GM11168 (cell line): ENCODE data around the gene RTN4R.

Experiments used
- in situ Hi-C: fragments of 300-500 bp; cut with MboI; formaldehyde crosslinking; loops from one replicate; pipeline ENCODE4 v1.12.0; 2022; ENCODE audit warnings: low sequenced_read_pairs; ENCODE audit not compliant: unreplicated experiment

Gene RTN4R

DNA sequence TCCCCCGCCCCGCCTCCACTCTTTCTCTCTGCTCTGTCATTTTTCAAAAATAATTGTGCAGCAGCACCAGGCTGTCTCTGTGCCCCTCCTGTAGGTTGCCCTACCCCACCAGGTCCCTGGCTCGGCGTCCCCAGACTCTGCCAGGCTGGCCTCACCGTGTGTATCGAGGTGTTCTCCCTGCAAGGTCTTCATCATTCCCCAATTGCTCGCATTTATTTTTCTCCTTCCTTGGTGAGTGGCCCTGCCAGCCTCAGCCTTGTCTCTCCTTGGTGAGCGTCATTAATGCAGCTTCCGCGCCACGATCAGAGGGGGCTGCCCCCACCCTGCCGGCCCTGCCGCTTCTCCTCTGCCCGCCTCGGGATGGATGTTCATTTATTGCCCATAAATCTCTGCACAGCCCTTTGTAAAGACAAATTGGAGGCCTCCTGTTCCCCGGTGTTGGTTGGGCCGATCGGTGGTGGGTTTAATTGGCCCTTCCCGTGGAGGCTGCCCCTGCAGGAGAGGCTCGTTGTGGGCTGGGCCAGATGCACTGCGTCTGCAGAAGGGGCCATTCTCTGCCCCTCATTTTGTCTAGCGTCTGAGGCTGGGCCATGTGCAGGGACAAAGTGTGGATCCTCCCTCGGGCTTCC, 33.2 kb downstream of the RTN4R start:
- in situ Hi-C loops, result loop anchor here (5.0 kb wide), 1 partner anchor 68 kb away; no protein-coding TSS in a partner anchor

DNA sequence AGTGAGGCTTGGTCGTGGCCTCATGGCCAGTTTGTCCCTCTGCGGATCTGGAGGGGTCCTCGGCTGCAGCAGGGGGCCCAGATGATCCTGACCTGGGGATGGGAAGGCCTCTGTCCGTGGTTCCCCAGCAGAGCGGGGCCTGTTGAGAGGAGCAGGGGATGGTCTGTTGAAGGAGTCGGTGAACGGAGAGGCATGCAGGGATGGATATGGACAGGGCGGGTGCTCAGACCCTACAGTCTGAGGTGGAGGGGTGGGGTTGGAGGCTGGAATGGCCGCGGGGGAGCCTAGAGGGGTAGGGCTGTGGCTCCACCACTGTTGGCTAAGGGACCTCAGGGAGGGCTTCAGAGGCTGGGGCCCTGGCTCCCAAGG, 33.8 kb downstream of the RTN4R start:
- in situ Hi-C loops, result no loop called here

DNA sequence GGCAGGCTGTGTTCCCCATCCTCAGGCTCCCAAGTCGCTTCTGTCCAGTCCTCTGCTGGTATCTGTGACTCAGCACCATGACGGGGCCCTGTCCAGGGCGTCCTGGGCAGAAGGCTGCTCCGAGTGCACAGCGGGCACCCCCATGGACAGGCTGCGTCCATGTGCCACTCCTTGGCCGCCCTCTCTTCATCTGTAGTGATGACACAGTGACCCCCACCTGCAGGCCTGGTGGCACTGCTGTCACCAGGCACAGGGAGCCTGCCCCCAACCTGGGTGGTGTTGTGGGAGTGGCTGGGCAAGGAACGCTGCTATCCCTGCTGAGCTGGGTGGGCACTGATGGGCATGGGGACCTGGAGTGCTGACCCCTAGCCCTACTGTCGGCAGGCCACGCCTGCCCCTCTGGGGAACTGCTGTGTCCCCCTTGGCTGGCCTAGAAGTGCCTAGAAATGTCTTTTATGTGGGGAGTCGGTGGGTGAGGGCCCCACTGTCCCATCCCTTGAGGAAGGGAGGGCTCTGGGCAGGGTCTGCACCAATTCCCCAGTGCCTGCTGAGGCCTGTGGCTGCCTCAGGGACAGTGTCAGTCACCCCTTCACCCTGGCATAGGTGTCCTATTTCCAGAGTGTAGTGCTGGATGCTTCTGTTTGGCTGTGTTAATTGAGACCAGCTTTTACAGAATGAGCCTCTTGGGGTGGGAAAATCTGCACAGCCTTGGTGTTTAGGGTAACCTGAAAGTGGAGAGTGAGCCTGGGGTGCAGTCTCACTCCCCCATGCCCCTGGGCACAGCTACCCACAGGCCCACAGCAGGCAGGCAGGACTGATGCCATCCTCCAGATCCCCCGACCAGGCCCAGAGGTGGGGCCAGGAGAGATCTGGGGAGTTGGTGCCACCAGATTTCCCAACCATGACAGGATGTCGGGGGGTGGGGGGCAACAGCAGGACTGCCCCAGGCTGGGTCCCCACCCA, 34.5 kb downstream of the RTN4R start:
- in situ Hi-C loops, result no loop called here

DNA sequence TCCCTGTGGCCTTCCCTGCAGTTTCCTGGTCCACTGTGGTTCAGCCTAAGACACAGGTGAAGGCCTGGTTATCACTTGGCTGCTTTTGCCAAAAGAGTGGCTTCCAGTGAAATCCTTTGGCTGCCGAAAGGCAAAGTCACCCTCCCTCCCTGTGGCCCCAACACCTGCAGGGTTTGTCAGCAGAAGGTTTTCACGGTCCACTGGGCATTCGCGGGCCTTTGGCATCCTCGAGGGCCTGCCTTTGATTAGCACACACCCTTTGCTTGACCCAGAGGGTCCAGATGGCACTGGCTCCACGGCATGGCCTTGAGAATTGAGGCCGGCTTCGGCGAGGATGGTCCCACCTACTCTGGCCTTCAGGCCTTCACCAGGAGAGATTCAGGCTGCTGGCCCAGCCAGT, 35.3 kb downstream of the RTN4R start:
- in situ Hi-C loops, result no loop called here

DNA sequence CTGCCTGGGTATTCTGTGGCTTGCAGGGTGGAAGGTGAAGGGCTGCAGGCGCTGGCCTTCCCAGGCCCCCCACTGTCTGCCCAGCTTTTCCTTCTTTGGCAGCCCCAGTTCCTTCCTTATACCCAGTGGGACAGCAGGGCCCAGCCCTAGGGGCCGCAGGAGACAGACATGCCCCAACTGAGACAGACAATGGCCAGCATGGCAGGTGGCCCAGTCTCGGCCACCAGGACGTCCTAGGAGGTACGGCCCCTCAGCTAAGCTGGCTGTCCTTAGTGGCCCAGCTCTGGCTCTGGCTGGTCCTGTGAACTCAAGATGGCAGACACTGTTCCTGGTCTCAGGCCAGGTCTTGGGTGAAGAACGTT, 35.9 kb downstream of the RTN4R start:
- in situ Hi-C loops, result no loop called here

DNA sequence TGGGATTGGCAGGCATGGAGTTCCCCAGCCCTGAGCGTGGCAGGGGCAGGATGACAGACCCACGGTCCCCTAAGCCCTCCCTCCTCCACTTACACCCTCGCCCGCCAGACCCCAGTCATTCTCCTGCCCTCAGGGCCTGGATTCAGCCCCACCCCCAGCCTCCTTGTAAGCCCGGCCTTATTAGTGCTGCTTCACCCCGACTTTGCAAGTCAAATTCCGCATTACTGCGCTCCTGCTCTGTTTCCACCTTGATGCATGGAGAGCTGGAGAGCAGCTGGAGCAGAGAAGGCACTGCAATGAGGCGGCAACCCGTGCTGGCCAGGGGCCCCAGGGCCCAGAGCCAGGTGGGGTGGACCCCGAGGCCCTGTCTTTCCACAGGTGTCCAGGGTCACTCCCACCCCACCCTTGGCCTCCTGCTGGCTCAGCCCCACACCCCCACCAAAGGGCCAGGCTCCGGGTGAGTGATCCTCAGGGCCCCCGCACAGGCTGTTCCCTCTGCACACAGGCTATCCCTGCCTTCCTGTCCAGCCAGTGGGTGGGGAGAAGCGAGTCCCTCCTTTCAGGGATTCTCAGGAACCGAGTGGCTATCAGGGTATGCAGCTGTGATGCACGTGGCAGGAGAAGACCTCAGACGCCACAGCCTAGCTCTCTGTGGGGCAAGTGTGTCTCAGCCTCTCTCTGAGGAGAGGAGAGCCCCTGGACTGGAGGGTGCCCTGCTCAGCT, 36.4 kb downstream of the RTN4R start:
- in situ Hi-C loops, result no loop called here

DNA sequence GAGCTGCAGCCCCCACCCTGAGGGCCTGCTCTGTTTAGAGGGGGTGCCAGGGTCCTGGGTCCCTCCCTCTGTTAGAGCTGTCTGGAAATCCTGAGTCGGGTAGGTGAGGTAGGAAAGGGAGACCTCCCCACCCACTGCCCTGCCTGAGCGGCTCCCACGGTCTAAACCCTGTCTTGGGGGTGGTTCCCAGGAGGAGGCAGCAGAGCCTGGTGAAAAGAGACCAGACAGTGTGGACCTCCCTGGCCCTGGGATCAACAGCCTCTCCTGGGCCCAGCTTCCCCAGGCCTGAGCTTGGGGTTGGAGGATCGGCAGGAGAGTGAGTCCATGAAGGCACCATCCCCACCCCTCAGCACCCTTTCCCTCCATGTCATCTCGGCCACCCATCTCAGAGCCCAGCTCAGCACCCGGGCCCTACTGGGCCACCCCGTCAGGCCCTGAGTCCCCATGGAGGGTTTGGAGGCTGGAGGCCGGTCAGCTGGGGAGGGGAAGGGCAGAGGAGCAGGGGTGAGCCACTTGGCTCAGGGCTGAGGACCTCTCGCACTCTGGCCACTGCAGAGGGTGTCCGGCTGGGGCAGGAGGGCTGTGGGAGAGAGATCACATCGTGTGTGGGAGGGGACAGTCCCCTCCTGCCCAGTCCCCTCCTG, 37.2 kb downstream of the RTN4R start:
- in situ Hi-C loops, result no loop called here

DNA sequence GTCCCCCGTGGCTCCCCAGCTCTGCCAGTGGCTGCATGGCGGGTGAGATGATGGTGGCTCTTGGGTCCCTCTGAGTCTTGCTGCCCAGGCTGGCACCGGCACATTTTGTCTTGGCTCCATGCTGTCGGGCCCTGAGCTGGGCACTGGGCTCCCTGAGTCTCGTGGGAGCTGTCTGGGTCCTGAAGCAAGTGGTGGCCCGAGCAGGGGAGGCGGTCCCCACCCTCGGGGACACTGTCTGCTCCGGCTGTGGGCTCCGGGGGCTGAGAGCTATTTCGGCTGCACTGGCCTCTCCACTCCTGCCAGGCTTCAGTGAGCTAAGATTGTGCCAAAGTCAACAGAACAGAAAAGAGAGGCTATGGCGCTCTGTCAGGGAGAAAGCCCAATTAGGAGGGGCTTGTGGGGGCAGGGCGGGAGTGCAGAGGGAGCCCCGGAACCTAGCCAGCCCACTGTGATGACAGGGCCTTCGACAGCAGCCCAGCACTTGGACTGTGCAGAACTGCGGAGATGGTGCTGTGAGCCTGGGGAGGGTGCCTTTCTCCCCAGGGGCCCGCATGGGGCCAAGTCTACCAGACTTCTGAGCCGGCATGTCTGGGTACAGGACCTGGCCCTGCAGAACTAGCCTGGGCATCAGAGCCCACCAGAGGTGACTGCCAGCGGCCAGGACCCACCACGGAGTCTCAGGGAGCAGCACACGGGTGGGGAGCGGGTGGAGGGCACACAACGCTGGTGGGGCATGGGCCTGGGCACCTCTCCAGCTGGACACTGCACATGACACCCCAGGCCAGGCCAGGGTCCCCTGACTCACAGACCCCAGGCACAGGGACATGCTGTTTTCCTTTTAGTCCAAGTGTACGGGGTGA, 38.0 kb downstream of the RTN4R start:
- in situ Hi-C loops, result no loop called here

DNA sequence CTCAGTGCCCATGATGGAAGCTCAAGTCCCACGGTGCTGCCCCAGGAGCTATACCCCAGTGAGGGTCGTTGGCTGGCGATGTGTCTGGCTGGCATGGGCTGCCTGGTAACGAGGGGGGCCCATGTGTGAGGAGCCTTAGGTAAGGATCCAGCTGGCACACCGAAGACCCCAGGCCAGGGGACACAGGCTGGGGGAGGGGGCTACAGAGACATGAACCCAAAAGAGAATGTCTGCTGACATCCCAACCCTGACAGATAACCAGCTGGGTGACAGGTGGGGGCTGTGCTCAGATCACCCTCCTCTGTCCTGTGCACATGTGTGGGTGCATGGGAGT, 39.2 kb downstream of the RTN4R start:
- in situ Hi-C loops, result no loop called here

DNA sequence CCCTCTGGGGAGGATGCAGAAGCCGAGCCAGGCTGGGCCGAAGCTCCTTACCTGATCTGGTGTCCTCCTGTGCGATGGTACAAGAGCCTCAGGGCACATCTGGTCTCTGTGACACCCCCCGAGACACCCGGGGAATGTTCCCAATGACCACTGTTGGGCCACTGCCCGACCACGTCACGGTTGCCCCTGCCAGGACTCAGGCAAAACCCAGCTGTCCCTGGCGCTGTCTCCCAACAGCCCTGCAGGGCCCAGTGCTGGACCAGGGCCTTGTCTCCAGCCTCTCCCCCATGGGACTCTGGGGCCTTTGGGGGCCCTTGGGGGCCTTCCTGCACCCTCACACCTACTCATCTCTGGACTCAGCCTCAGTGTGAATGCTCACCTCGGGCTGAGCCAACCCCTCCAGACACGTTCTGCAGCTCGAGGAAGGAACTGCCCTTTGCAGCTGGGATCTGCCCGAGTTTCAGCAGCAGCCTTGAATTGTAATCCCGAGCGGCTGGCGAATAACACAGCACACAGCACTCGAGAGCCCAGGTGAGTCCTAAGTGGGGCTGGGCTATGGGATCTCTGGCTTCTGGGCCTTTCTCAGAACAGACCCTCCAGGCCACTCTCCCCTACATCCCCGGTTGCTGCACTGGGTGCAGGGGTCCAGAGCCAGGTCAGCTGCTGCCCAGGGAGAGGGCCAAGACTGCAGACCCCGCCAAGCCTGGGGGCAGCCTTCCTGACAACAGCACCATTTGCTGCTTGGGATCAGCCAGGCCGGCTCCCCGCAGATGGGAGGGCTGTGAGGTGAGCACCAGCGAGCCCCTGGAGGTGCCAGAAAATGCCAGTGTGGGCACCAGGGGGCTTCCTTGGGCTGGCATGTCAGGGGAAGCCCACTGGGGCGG, 39.8 kb downstream of the RTN4R start:
- in situ Hi-C loops, result no loop called here

DNA sequence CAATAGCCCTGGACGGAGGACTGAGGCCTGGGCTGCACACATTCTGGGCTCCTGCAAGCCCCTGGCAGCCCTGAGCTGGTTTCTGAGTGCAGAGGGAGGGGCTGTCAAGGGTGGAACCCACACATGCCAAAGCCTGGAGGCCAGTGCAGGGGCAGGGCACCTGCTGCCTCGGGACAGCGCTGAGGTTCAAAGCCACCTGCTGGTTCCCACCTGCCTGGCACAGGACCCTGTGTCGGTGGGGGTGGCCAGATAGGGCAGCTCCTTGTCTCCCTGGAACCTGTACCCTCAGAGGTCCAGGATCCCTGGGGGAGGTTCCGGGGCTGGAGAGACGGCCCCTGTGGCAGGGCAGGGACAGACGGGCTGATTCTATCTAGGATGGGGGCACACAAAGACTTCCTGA, 40.8 kb downstream of the RTN4R start:
- in situ Hi-C loops, result no loop called here

DNA sequence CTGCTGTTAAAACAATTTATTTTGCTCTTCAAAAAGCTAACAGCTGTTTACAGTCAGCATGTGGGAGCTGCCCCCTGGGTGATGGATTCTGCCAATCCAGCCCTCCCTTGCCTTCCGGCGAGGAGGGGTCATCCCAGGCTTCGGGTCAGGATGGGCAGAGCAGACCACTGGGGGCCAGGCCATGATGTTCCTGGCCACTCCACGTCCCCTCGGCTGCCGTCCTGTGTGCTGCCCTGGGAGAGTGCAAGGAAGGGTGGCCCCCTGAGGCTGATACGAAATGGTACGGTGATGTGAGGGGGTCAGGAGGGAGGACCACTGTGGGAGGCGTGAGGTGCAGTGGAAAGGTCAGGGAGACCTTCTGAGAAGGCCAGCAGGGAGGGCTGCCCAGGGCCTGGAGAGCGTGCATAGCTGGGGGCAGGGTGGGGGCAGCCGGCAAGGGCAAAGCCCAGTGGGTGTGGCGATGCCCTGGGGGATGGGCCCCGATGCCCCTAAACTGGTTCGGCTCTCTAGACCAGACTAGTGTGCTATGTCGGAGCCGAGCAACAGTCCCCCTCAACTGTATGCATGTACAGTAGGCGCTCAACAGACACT, 41.3 kb downstream of the RTN4R start:
- in situ Hi-C loops, result no loop called here

DNA sequence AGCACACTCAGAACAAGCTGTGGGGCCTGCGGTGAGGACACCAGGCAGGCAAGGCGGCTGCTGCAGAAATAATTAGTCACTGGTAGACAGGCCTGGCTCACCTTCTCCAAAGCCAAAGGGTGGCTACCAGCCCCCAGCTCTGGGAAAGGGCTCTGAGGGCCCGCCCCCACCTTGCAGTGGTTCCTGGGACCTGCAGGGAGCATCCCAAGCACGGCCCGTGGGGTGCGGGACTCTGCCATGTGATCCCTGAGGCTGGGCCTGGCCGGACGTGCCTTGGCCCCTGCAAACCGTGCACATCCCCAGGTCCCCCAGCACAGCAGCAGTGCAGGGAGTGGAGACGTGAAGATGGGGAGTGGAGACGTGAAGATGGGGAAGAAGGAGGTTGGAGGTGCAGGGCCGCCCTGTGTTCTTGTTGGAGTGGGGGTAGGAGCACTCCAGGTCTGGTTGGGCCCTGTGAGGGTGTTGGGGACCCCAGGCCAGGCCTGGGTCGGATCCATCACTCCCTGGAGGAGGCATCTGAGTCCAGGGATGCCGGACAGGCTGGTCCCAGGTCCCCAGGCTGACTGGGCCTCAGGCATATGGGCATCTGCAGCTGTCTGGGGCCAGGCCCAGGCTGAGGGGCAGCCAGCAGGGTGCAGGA, 41.9 kb downstream of the RTN4R start:
- in situ Hi-C loops, result no loop called here

DNA sequence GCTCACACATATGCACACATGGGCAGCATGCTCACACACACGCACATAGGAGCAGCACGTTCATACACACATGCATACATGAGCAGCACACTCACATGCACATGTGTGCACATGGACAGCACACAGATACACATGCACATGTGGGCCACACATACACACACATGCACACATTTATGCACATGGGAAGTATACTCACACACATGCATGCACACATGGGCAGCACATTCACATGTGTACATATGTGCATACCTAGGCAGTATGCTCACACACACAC, 42.5 kb downstream of the RTN4R start:
- in situ Hi-C loops, result no loop called here

DNA sequence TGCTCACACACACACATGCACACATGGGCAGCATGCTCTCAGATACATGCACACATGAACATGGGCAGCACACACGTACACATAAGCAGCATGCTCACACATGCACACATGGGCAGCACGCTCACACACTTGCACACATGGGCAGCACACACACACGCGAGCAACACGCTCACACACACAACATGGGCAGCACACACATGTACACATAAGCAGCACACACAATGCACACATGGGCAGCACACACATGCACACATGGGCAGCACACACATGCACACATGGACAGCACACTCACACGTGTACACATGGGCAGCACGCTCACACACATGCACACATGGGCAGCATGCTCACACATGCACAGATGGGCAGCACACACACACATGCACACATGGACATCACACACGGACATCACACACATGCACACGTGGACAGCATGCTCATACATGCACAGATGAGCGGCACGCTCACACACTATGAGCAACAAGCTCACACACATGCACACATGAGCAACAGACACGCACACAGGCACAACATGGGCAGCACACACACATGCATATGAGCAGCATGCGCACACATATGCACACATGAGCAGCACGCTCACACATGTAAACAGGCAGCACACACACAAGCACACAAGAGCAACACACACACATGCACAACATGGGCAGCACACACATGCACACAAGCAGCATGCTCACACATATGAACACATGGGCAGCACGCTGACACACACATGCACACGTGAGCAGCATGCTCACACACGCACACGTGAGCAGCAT, 43.0 kb downstream of the RTN4R start:
- in situ Hi-C loops, result no loop called here

DNA sequence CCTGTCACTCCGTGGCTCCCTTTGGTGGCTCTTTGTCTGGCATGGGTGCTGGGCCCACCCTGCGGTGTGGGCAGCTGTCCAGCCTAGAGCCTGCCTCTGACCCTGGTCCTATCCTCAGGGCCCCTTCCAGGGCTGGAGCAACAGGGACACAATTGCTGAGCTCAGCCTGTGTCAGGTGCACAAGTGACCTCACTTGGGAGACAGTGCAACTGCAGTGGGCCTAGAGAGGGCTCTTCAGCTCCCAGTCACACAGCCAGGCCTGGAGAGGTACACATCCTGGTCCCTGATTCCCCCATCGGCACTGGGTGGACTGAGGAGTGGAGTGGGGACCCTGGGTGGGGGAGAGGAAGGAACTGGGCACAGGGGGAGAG, 43.9 kb downstream of the RTN4R start:
- in situ Hi-C loops, result no loop called here

DNA sequence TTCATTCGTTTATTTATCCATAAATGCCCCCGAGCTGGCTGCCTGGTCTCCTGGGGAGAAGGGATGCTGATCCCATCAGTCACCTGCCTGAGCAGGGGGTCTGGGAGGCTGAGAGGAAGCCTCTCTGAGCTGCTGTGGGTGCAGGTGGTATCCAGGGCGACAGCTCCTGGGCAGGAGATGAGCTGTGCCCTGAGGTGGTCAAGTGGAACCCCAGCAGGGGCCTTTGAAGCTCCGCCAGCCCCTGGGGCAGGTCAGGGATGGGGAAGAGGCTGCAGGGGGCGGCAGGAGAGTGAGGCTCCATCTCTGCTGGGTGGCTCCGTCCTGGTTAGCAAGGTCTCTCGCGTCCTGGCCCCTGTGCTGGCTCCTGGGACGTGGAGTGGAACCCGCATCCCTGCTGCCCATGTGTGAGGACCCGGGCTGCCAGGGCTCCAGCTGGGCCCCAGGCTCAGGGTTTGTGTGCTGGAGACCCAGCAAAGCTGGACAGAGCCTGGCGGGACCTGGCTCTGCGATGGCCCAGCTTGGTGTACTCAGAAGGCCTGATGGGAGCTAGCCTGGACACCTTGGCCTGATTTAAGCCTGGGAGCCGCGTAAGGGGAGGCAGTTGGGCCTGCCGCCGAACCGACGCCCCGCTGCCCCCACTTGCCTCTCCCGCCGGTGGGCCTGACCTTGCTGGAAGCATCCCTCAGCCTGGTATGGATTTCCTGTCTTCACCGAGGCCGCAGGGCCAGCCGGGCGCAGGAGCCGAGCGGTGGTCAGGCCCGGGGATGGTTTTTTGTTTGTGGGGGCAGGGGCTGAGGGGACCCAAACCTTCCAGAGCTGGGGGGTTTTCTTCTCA, 44.5 kb downstream of the RTN4R start:
- in situ Hi-C loops, result no loop called here
